IgD-negative memory B cell (primary cell): Measurements from ENCODE around the gene MINDY4. TPM values are rescaled to one million over a fixed set of nuclear protein-coding genes. Genes with fewer than 3 reads are reported as not detected.

ENCODE experiments used
- H3K27ac Mint-ChIP-seq, 3 donors: one replicate each; pipeline ENCODE4 v1.8.0; 2020 to 2022; ENCODE audit warnings: mild to moderate bottlenecking in 3 of 3, mixed read lengths in 3 of 3, moderate library complexity in 1 of 3
- H3K27me3 Mint-ChIP-seq: one replicate; pipeline ENCODE4 v1.8.0; 2021; ENCODE audit warnings: mixed read lengths
- H3K36me3 Mint-ChIP-seq: one replicate; pipeline ENCODE4 v1.8.0; 2020; ENCODE audit warnings: mild to moderate bottlenecking, mixed read lengths
- H3K4me1 Mint-ChIP-seq, 3 donors: one replicate each; pipeline ENCODE4 v1.8.0; 2020 to 2022; ENCODE audit warnings: mixed read lengths in 3 of 3, mild to moderate bottlenecking in 1 of 3
- H3K4me3 Mint-ChIP-seq, 4 donors: one replicate each; pipeline ENCODE4 v1.8.0; 2020 to 2022; ENCODE audit warnings: mild to moderate bottlenecking in 4 of 4, mixed read lengths in 4 of 4, moderate library complexity in 3 of 4
- H3K9me3 Mint-ChIP-seq, 3 donors: one replicate each; pipeline ENCODE4 v1.8.0; 2020 to 2021; ENCODE audit warnings: mixed read lengths in 3 of 3, mild to moderate bottlenecking in 1 of 3
- polyA plus RNA-seq: library from polyadenylated mRNA; unstranded; fragments of 300-500 nt; fragmentation: Illumina TruSeq; gene quantifications from one replicate; pipeline ENCODE4 v1.2.3, GENCODE V29; 2021

Gene MINDY4
- polyA plus RNA-seq, 1 donor from 2014 or later, result 0.25 TPM

DNA sequence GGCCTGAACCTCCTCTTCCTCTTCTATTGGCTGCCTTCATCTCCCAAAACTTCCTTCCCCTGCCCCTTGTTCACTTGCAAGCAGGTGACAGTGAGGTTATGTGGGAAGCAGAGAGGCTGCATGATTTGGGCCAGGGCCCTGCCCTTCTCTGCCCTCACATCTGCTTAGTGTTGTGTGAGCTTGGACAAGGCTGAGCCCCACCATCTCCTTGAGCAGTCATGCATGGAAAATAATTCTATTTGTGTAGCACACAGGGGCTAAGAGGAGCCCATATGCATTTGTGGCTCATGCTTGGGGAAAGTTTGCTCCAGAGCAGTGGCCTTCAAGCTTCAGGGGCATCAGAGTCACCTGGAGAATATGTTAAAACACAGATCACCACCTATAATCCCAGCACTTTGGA, 113.7 kb downstream of the MINDY4 start:
- Mint-ChIP-seq H3K4me1 (peaks cover 0 to 5% (median 0%) of the 10 kb centered on the region in 3 donors), H3K36me3 (peaks cover 4% of the 10 kb centered on the region), H3K27me3 (no peaks in the 10 kb centered on the region), H3K27ac (peak overlapping the region in 1 of 3 donors; percentile 67), H3K4me3 (no peak overlapping the region), H3K9me3 (no peaks in the 10 kb centered on the region)

- H3K27me3 Mint-ChIP-seq, result no peaks in the 10 kb centered on the region
- H3K4me1 Mint-ChIP-seq, result peaks cover 0 to 5% (median 0%) of the 10 kb centered on the region in 3 donors
- H3K9me3 Mint-ChIP-seq, result peaks cover 0 to 9% (median 5%) of the 10 kb centered on the region in 3 donors
- no peak overlapping the region for H3K4me3 Mint-ChIP-seq
- peaks cover 4% of the 10 kb centered on the region for H3K36me3 Mint-ChIP-seq
- no peak overlapping the region for H3K27ac Mint-ChIP-seq
Measured at GRCh38 chr7:30886608-30887011, 115.4 kb downstream of the MINDY4 start.

GRCh38 chr7:30887464-30887872, 116.3 kb downstream of the MINDY4 start:
- no peaks in the 10 kb centered on the region for H3K27me3 Mint-ChIP-seq
- no peak overlapping the region for H3K4me3 Mint-ChIP-seq
- H3K9me3 Mint-ChIP-seq, result peaks cover 0 to 11% (median 6%) of the 10 kb centered on the region in 3 donors
- H3K27ac Mint-ChIP-seq, result no peak overlapping the region
- peaks cover 3% of the 10 kb centered on the region for H3K36me3 Mint-ChIP-seq
- peaks cover 0 to 5% (median 0%) of the 10 kb centered on the region in 3 donors for H3K4me1 Mint-ChIP-seq

- no peak overlapping the region for H3K27ac Mint-ChIP-seq
- H3K4me1 Mint-ChIP-seq, result peaks cover 0 to 5% (median 0%) of the 10 kb centered on the region in 3 donors
- no peak overlapping the region for H3K4me3 Mint-ChIP-seq
- peaks cover 3% of the 10 kb centered on the region for H3K36me3 Mint-ChIP-seq
- no peaks in the 10 kb centered on the region for H3K27me3 Mint-ChIP-seq
- H3K9me3 Mint-ChIP-seq, result peaks cover 0 to 11% (median 6%) of the 10 kb centered on the region in 3 donors
Measured at GRCh38 chr7:30888747-30889146, 117.5 kb downstream of the MINDY4 start.

DNA sequence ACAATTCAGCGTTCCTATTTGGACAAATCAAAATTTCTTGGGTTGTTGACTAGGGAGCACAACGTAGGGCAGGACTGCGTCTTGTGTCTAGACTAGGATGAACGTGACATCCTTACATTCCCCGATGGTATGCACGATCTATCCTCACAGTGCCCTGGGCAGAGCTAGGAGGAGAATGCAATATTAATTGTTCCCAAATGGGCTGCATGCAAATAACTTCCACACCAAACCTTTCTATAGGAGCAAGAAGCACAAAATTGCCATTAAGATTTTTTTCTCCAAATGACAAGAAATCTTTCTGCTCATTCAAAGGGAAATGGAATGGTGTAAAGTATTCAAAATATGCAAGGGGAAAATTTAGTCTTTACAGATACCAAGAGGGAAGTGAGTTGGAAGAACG, 119.0 kb downstream of the MINDY4 start:
- Mint-ChIP-seq H3K4me3 (no peak overlapping the region), H3K27me3 (no peaks in the 10 kb centered on the region), H3K27ac (no peak overlapping the region), H3K4me1 (no peaks in the 10 kb centered on the region), H3K36me3 (peaks cover 3% of the 10 kb centered on the region), H3K9me3 (peaks cover 0 to 11% (median 6%) of the 10 kb centered on the region in 3 donors)

DNA sequence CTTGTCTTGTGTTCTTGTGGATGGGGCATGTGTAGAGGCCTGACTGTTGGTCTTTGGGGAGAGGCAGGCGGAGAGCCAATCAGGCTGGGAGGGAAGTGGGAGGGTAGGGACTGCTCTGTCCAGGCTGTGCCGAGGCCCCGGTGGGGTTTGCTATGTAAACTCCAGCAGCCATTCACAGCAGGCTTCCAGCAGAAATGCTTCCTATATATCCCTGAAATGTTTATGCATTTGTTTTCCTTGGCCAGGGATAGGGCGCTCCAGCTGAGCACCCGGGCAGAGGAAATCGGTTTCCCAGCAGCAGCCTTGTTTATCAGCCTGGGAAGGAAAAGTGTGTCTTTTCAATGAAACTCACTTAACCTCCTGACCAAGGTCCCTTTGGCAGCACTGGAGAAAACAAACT, 122.1 kb downstream of the MINDY4 start:
- no peaks in the 10 kb centered on the region for H3K36me3 Mint-ChIP-seq
- H3K4me1 Mint-ChIP-seq, result no peaks in the 10 kb centered on the region
- H3K4me3 Mint-ChIP-seq, result no peak overlapping the region

GRCh38 chr7:30894009-30894408, 122.8 kb downstream of the MINDY4 start:
- Mint-ChIP-seq H3K36me3 (no peaks in the 10 kb centered on the region), H3K27me3 (no peaks in the 10 kb centered on the region), H3K4me1 (no peaks in the 10 kb centered on the region), H3K9me3 (peaks cover 0 to 11% (median 6%) of the 10 kb centered on the region in 3 donors), H3K4me3 (no peak overlapping the region), H3K27ac (no peak overlapping the region)

More for the DNA sequence above, 122.1 kb downstream of the MINDY4 start:
- Mint-ChIP-seq H3K27me3 (no peaks in the 10 kb centered on the region), H3K27ac (no peak overlapping the region), H3K9me3 (peaks cover 0 to 11% (median 6%) of the 10 kb centered on the region in 3 donors)

GRCh38 chr7:30894866-30895605, 123.8 kb downstream of the MINDY4 start:
- Mint-ChIP-seq H3K4me1 (no peaks in the 10 kb centered on the region), H3K36me3 (no peaks in the 10 kb centered on the region), H3K4me3 (no peak overlapping the region), H3K27me3 (no peaks in the 10 kb centered on the region), H3K9me3 (peaks cover 0 to 11% (median 6%) of the 10 kb centered on the region in 3 donors), H3K27ac (peak overlapping the region in 1 of 3 donors; percentile 39)

DNA sequence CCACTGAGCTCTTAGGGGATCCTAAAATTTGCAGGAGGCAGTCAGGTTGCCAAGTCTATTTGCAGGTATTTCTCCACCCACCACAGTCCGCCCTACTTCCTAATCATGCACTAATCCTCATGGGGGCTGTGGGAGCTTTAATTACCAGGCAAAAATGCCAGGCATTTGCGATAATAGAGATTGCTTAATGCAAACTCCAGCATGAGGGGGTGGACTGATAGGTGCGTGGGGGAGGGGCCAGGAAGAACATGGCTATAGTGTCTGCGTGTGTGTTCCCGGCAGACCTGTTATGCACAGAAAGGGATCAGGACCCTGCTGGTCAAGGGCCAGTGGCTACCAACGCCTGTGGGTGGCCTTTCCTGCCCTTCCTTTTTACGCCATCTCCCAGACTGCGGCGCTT, 124.8 kb downstream of the MINDY4 start:
- Mint-ChIP-seq H3K27me3 (no peaks in the 10 kb centered on the region), H3K27ac (no peak overlapping the region), H3K9me3 (peaks cover 0 to 5% (median 1%) of the 10 kb centered on the region in 3 donors), H3K4me3 (no peak overlapping the region), H3K36me3 (no peaks in the 10 kb centered on the region), H3K4me1 (no peaks in the 10 kb centered on the region)

- Mint-ChIP-seq H3K9me3 (no peaks in the 10 kb centered on the region), H3K4me3 (no peak overlapping the region), H3K27ac (no peak overlapping the region), H3K36me3 (no peaks in the 10 kb centered on the region), H3K4me1 (no peaks in the 10 kb centered on the region), H3K27me3 (no peaks in the 10 kb centered on the region)
Measured at GRCh38 chr7:30896783-30897637, 125.8 kb downstream of the MINDY4 start.

DNA sequence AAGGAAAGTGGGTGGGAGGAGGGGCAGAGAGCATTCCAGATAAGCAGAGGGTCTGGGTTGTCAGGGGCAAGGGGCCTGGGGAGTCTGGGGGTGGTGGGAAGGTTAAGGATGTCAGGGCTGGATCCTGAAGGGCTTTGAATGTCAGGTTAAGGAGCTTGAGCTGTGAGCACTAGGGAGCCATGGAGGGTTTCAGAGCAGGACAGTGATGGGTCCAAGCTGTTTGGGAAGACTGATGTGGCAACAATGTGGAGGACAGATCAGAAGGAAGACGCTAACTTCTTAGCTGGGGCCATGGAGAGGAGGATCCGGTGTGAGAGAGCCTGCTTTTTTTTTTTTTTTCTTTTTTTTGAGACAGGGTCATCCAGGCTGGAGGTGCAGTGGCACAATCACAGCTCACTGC, 126.6 kb downstream of the MINDY4 start:
- Mint-ChIP-seq H3K27ac (peak overlapping the region in 1 of 3 donors; percentile 88), H3K9me3 (no peaks in the 10 kb centered on the region), H3K4me1 (no peaks in the 10 kb centered on the region), H3K27me3 (no peaks in the 10 kb centered on the region), H3K4me3 (no peak overlapping the region), H3K36me3 (no peaks in the 10 kb centered on the region)

DNA sequence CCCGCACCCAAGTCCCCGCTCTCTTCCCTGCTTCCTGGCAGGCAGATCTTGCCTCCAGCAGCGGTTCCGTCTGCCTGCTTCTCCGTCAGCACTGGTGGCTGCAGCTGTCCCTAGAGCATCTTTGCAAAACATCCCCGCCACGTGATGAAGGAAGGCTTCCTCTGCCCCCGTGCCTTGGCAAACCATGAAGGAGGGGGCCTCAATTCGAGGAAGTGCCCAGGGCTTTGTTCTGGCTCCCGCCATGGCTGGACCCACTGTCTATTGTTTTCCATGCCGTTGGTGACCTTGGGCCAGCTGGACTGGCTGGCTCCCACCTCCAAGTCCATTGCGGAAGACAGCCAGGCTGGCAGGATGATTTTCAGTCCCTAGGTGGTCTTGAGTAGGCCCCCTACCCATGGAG, 127.2 kb downstream of the MINDY4 start:
- no peaks in the 10 kb centered on the region for H3K27me3 Mint-ChIP-seq
- H3K36me3 Mint-ChIP-seq, result no peaks in the 10 kb centered on the region
- H3K4me1 Mint-ChIP-seq, result no peaks in the 10 kb centered on the region
- H3K9me3 Mint-ChIP-seq, result no peaks in the 10 kb centered on the region
- no peak overlapping the region for H3K4me3 Mint-ChIP-seq
- no peak overlapping the region for H3K27ac Mint-ChIP-seq

DNA sequence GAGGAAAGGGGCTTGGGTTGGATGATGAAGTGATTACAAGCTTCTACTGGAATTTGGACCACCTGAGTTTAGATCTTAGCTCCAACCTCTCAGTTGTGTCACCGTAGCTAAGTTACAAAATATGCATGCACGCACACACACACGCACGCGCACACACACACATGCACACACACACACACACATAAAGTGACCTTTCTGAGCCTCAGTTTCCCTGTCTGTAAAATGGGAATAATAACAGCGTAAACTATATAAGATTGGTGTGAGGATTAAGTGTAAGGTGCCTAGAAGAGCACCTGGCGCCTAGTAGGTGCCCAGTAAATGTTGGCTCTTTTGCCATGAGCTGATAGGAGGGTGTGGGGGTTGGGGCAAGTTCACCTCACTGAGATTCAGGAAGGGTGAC, 127.8 kb downstream of the MINDY4 start:
- no peaks in the 10 kb centered on the region for H3K27me3 Mint-ChIP-seq
- H3K27ac Mint-ChIP-seq, result no peak overlapping the region
- H3K36me3 Mint-ChIP-seq, result no peaks in the 10 kb centered on the region
- no peak overlapping the region for H3K4me3 Mint-ChIP-seq
- no peaks in the 10 kb centered on the region for H3K4me1 Mint-ChIP-seq
- H3K9me3 Mint-ChIP-seq, result no peaks in the 10 kb centered on the region

GRCh38 chr7:30899630-30900029, 128.4 kb downstream of the MINDY4 start:
- Mint-ChIP-seq H3K36me3 (no peaks in the 10 kb centered on the region), H3K27me3 (no peaks in the 10 kb centered on the region), H3K27ac (no peak overlapping the region), H3K9me3 (no peaks in the 10 kb centered on the region), H3K4me3 (no peak overlapping the region), H3K4me1 (no peaks in the 10 kb centered on the region)

DNA sequence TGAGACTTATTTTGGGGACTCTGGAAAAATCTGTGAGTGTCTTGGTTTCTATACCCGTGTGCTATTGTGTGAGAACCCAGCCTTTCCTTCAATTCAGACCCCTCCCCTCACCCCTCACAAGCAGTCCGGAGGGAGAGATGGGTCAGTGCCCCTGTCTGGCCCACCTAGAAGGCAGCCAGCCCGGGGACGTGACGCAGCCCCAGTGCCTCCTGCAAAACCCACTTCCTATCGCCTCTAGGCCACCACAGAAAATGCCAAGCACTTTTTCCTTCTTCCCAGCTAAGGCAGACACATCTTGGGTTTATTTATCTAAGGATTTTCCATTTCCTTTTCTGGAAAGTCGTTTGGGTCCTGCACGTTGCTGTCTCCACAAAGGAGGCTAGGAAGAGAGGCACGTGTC, 128.8 kb downstream of the MINDY4 start:
- H3K9me3 Mint-ChIP-seq, result no peaks in the 10 kb centered on the region
- H3K36me3 Mint-ChIP-seq, result peaks cover under 1% of the 10 kb centered on the region
- no peaks in the 10 kb centered on the region for H3K4me1 Mint-ChIP-seq
- H3K27me3 Mint-ChIP-seq, result no peaks in the 10 kb centered on the region
- H3K4me3 Mint-ChIP-seq, result no peak overlapping the region
- H3K27ac Mint-ChIP-seq, result no peak overlapping the region
